Lung (tissue), 12 donors: Measurements from ENCODE around the gene ZBTB34. TPM values are rescaled to one million over a fixed set of nuclear protein-coding genes. Genes with fewer than 3 reads are reported as not detected.
A peak's percentile ranks its signal among the peaks of the same experiment; 100 is the strongest.

ENCODE experiments used
- ATAC-seq: fragments of 200-7000 bp; cut with Tn5 transposase; one replicate; pipeline ENCODE4 v1.9.1; 2020; ENCODE audit warnings: moderate number of reproducible peaks; ENCODE audit not compliant: insufficient read depth, low FRiP score
- DNase-seq, 3 donors: peaks; one replicate each; pipeline ENCODE4 v3.0.0-alpha.2; 2013 to 2017
- H3K27ac ChIP-seq, 2 donors: one replicate each; pipeline ENCODE4 v1.5.1; 2013; ENCODE audit warnings: mild to moderate bottlenecking in 2 of 2, moderate library complexity in 2 of 2, control low read depth in 1 of 2, inconsistent platforms in 1 of 2, low read depth in 1 of 2, low read length in 1 of 2
- H3K27me3 ChIP-seq, 3 donors: one replicate each; pipeline ENCODE4 v1.5.1; 2013; ENCODE audit warnings: low read length in 2 of 3; ENCODE audit not compliant: control insufficient read depth in 3 of 3, insufficient read depth in 3 of 3
- H3K36me3 ChIP-seq, 4 donors: one replicate each; pipeline ENCODE4 v1.5.1; 2013; ENCODE audit warnings: low read length in 4 of 4, mild to moderate bottlenecking in 1 of 4, moderate library complexity in 1 of 4; ENCODE audit not compliant: control insufficient read depth in 4 of 4, insufficient read depth in 4 of 4
- H3K4me1 ChIP-seq, 5 donors: one replicate each; pipeline ENCODE4 v1.5.1; 2013; ENCODE audit warnings: low read length in 5 of 5, mild to moderate bottlenecking in 2 of 5, moderate library complexity in 1 of 5; ENCODE audit not compliant: control insufficient read depth in 5 of 5, insufficient read depth in 5 of 5
- H3K4me3 ChIP-seq: one replicate; pipeline ENCODE4 v1.5.1; 2013; ENCODE audit warnings: mild to moderate bottlenecking, control low read depth, moderate library complexity
- H3K9ac ChIP-seq, 2 donors: one replicate each; pipeline ENCODE4 v1.5.1; 2013; ENCODE audit warnings: low read length in 2 of 2, control low read depth in 1 of 2; ENCODE audit not compliant: insufficient read depth in 1 of 2
- H3K9me3 ChIP-seq, 4 donors: one replicate each; pipeline ENCODE4 v1.5.1; 2013; ENCODE audit warnings: low read length in 3 of 4, mild to moderate bottlenecking in 1 of 4, moderate library complexity in 1 of 4; ENCODE audit not compliant: control insufficient read depth in 4 of 4, insufficient read depth in 3 of 4
- WGBS, 2 donors: extraction: QIAGEN DNeasy Blood & Tissue Kit; methylation state at CpG; one replicate each; pipeline ENCODE4 v1.1.7; 2013; 5-methylcytosine and 5-hydroxymethylcytosine counted together
- polyA plus RNA-seq, 2 donors: library from polyadenylated mRNA; stranded (reverse); fragments of 200-250 nt; gene quantifications; one replicate each; pipeline ENCODE4 v1.2.1, GENCODE V29; 2013
- total RNA-seq, 2 donors: library from RNA; depleted of rRNA in 1 of 2; stranded (reverse); fragments of >200 nt in 1 of 2; gene quantifications; one replicate each; pipeline ENCODE4 v1.2.1, GENCODE V29; 2014 to 2021
- TF ChIP-seq, protein P1 (sequence below): IDR thresholded peaks from 2 replicates; pipeline ENCODE4 v1.5.1; 2012; ENCODE audit warnings: mild to moderate bottlenecking; ENCODE audit errors: control extremely low read depth, extremely low read depth
- donor health status: control.
- donor health status: control.
- donor health status: Bipolar disorder and iron deficiency.
- donor health status: healthy.
- donor health status: DM: yes; HTN: yes; CAD: no.

Gene ZBTB34
- total and polyA plus RNA-seq, 4 donors = 3.2 to 35.6 (median 7.7) TPM

DNA sequence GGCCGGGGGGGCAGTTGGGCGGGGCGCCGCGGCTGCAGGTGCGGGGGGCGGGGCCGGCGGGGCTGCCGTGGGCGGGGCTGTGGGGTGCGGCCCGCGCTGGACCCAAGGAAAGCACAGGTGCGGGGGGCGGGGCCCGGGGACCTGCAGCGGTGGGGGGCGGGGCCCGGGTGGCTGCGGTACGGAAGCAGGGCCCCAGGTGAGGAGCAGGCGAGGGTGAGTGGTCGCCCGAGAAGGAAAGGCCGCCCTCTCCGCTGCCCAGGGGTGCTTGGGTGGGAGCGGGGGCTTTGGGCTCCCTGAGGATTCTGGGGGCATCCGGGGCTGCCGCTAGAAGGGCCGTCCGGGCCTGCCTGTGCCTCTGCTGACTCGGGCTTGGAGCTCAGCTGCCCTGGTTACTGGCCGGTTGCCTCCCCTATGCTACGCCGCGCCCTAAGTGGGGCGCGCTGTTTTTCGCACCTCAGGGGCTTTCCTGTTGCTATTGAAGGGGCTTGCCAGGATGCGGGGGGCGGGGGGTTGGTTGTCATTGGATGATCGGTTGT lies 54.9 kb downstream of the ZBTB34 start:
- ATAC-seq = peak; percentile 41
- Histone ChIP-seq H3K27ac (peak overlapping the region in 1 of 2 donors; percentile 52), H3K36me3 (no peaks in the 10 kb centered on the region), H3K4me1 (peaks cover 0 to 5% (median 0%) of the 10 kb centered on the region in 5 donors), H3K27me3 (no peaks in the 10 kb centered on the region), H3K9ac (peak overlapping the region in 1 of 2 donors; percentile 0), H3K9me3 (peaks cover 0 to 2% (median 0%) of the 10 kb centered on the region in 4 donors), H3K4me3 (peak overlapping the region; percentile 30)
- WGBS, 2 donors = 5 to 9% methylated on average over 19 to 43 of the region's 43 CpGs
- peak; percentile 28 to 73 (median 68) for DNase-seq
- TF ChIP-seq, protein P1, sequence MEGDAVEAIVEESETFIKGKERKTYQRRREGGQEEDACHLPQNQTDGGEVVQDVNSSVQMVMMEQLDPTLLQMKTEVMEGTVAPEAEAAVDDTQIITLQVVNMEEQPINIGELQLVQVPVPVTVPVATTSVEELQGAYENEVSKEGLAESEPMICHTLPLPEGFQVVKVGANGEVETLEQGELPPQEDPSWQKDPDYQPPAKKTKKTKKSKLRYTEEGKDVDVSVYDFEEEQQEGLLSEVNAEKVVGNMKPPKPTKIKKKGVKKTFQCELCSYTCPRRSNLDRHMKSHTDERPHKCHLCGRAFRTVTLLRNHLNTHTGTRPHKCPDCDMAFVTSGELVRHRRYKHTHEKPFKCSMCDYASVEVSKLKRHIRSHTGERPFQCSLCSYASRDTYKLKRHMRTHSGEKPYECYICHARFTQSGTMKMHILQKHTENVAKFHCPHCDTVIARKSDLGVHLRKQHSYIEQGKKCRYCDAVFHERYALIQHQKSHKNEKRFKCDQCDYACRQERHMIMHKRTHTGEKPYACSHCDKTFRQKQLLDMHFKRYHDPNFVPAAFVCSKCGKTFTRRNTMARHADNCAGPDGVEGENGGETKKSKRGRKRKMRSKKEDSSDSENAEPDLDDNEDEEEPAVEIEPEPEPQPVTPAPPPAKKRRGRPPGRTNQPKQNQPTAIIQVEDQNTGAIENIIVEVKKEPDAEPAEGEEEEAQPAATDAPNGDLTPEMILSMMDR = no peak

DNA sequence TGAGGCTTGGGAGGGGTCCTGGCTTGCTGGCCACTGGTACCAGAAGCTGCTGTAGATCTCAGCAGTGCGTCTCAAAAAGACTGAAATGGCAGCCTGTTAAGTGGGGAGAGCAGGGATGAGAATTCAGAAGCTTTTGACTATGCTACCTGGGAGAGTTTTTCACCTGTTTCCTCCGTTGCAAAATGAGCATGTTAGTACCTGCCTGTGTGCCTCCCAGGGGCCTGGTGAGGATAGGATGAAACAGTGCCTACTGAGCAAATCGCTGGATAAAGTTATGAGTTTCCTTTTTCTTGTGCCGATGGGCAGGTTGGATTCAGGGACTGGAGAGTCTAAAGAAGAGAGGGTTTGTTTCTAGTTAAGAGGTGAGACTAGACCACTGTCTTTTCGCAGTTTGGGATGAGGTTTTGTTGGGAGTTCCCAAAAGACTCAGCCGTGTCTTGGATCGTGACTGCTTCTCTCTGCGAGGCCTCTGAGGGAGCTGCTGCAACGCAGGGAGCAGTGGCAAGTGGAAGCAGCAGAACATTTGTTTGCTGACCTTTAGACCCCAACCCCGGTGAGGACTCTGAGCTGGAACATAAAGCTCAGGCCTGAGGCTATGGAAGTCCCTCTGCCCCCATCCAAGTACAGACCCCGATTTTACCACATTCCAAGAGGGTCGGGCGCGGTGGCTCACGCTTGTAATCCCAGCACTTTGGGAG lies 55.6 kb downstream of the ZBTB34 start:
- ATAC-seq (no peak), DNase-seq (no peak)
- no peak overlapping the region for H3K27ac ChIP-seq
- TF ChIP-seq, protein P1 = no peak
- H3K36me3 ChIP-seq = no peaks in the 10 kb centered on the region
- H3K9ac ChIP-seq = peak overlapping the region in 1 of 2 donors; percentile 0
- no peak overlapping the region for H3K4me3 ChIP-seq
- H3K9me3 ChIP-seq = peaks cover 0 to 2% (median 0%) of the 10 kb centered on the region in 4 donors
- no peaks in the 10 kb centered on the region for H3K27me3 ChIP-seq
- 77 to 84% methylated on average over 15 of the region's 15 CpGs for WGBS, 2 donors
- H3K4me1 ChIP-seq = peaks cover 0 to 5% (median 0%) of the 10 kb centered on the region in 5 donors

DNA sequence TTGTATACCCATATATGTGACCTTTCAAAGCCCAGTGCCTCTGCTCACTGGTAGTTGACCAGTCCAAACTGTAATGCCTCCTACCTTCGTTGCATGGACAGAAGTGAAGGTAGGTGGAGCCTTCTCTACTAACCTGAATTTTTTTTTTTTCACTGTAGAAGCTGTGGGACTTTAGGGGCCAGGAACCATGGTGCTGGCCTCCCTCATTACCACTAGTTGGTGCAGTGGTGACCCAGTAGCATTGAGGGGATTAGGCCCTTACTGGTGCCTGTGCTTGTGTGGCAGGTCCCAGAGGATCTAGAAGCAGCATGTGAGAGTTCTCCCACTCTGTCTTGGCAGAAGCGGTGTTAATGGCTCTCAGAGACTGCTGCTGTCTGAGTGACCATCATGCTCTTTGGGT lies 56.5 kb downstream of the ZBTB34 start:
- Histone ChIP-seq H3K4me3 (no peak overlapping the region), H3K9ac (no peak overlapping the region), H3K9me3 (no peaks in the 10 kb centered on the region), H3K27me3 (no peaks in the 10 kb centered on the region), H3K4me1 (peaks cover 0 to 9% (median 0%) of the 10 kb centered on the region in 5 donors), H3K36me3 (no peaks in the 10 kb centered on the region), H3K27ac (no peak overlapping the region)
- DNase-seq (no peak), ATAC-seq (no peak)
- TF ChIP-seq, protein P1 = no peak
- 72 to 83% methylated on average over 2 of the region's 2 CpGs for WGBS, 2 donors
